Cardiac fibroblast (primary cell): ENCODE results near the gene IFT52.
A peak's percentile ranks its signal among the peaks of the same experiment; 100 is the strongest.

Source experiments
- DNase-seq, 2 donors: peaks; one replicate each; pipeline versions ENCODE4 v3.0.0 to v3.0.0-alpha.2; 2010; ENCODE audit warnings: low read depth in 2 of 2
- H3K4me3 ChIP-seq, 2 donors: replicated peaks in 1 of 2; 1 replicate in 1 of 2; 2 replicates in 1 of 2; pipeline ENCODE4 v1.5.1; 2011; ENCODE audit warnings: low read depth in 2 of 2, low read length in 2 of 2, mild to moderate bottlenecking in 2 of 2, moderate library complexity in 1 of 2
- CTCF ChIP-seq: IDR thresholded peaks from one replicate; pipeline ENCODE4 v1.5.1; 2011; ENCODE audit warnings: low read depth, mild to moderate bottlenecking, low read length, inconsistent platforms

Gene IFT52

GRCh38 chr20:43559147-43559987 is 31.4 kb upstream of the IFT52 start:
- no peak for DNase-seq
- H3K4me3 ChIP-seq: no peak overlapping the region

GRCh38 chr20:43560974-43561373 is 29.8 kb upstream of the IFT52 start:
- DNase-seq: no peak
- TF ChIP-seq CTCF: no peak
- H3K4me3 ChIP-seq: no peak overlapping the region

More at GRCh38 chr20:43559147-43559987, 31.4 kb upstream of the IFT52 start:
- TF ChIP-seq CTCF: no peak

GRCh38 chr20:43563429-43563828 is 27.3 kb upstream of the IFT52 start:
- DNase-seq: peak; percentile 29 to 48
- peak; percentile 16 for TF ChIP-seq CTCF
- H3K4me3 ChIP-seq: no peak overlapping the region

GRCh38 chr20:43563991-43564390 is 26.7 kb upstream of the IFT52 start:
- DNase-seq: no peak

GRCh38 chr20:43564455-43564854 is 26.3 kb upstream of the IFT52 start:
- DNase-seq: no peak
- no peak for TF ChIP-seq CTCF
- H3K4me3 ChIP-seq: no peak overlapping the region

More at GRCh38 chr20:43563991-43564390, 26.7 kb upstream of the IFT52 start:
- H3K4me3 ChIP-seq: no peak overlapping the region
- TF ChIP-seq CTCF: no peak

- no peak for TF ChIP-seq CTCF
- H3K4me3 ChIP-seq: no peak overlapping the region
- no peak for DNase-seq
These were observed 25.6 kb upstream of the IFT52 start for GRCh38 chr20:43564993-43565757.
